ENCODE results near the gene INSM1.

Gene INSM1

DNA sequence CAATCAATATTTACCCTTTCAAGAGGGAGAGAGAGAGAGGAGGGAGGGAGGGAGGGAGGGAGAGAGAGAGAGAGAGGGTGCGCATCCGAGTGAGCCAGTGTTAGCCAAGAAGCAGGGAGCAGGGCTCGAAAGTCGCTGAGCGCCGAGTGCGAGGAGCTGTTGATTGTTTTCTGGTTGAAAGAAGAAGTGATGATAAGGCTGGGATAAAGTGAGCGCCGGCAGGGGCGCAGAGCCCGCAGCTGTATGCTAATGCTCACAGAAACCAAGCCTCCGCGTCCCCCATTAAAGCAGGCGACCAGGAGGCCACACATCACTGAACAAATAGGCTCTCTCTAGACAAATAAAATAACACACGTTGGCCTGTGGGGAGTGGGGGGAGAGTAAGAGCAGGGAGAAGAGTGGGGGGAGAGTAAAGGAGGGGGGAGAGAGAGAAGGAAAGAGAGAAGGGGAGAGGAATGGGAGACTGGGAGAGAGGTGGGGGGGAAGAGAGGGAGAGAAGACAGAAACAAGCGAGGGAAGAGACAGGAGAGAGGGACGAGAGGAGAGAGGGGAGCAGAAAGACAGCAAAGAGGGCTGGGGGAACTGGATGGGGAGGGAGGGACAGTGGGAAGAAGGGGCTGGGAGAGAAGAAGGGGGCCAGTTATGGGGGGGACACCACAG lies 5.0 kb upstream of the INSM1 start:
- DNase-seq (ENCODE audit: low spot score) = no peak

DNA sequence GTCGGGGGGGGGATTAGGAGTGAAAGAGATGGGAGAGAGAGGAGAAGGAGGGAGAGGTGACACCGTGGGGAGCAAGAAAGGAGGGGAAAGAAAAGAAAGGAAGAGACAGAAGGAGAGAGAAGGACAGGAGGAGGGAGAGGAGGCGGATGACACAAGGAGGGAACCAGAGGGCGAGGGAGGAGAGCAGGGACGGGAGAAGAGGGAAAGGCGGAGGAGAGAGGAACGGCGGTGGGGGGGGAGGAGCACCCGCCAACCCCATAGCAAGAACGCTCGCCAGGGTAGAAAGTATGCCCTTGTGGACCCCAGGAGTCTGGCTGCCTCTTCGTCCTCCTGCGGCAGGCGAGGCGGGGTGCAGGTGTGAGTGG lies 4.5 kb upstream of the INSM1 start:
- no peak for DNase-seq (ENCODE audit: low spot score)

- no peak for DNase-seq (ENCODE audit: low spot score)
Observed at GRCh38 chr20:20363799-20364592, 3.9 kb upstream of the INSM1 start.

GRCh38 chr20:20364593-20365479 lies 3.1 kb upstream of the INSM1 start:
- no peak for DNase-seq (ENCODE audit: low spot score)

- no peak for DNase-seq (ENCODE audit: low spot score)
Observed at GRCh38 chr20:20365480-20366161, 2.3 kb upstream of the INSM1 start.

DNA sequence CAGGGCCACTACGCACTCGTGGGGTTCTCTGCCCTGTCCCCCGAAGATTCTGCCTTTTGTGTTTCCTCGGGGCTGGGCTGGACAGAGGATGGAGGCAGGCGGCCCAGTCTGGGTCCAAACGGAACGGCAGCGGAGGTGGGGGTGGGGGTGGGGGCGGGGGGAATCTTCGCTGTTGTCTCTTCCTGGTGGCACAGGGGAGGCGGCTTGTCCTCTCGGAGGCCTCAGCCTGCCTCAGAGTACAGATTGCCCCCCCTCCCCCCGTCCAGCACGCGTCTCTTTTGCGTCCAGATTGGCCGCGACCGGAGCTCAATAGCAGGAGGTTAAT lies 1.4 kb upstream of the INSM1 start:
- DNase-seq (ENCODE audit: low spot score) = no peak

DNA sequence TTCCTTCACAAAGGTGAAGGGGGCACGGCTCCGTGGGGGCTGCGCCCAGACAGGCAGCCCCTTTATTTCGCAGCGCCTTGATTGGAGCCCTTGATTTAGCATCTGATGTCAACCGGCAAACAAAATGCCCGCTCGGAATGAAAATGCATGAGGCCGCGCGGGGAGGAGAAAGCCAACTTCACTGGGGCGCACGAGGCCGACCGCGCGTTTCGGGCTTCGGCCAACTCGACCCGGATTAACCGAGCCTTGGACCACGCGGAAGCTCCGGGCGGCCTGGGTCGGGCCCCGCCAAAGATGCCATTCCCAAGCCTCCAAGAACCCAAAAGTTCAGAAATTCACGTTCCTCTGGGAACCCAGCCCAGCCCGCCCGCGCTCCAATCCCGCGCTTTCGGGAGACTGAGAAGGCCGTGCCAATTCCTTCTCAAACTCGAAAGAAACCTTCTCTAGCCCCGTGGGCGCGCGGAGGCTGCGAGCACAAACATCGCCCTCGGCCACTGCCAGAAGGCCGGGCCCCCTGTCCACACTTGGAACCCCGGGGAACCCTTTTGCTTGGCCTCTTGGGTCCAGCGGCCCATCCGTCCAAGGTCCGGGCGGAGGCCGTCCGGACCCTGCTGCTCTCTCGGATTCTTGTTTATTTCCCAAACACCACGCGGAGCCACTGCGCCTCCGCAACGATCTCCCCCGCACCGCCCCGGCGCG lies 879 bp upstream of the INSM1 start:
- DNase-seq (ENCODE audit: low spot score) = no peak

GRCh38 chr20:20368418-20369249 lies 730 bp downstream of the INSM1 start:
- DNase-seq (ENCODE audit: low spot score) = no peak

- no peak for DNase-seq (ENCODE audit: low spot score)
Observed at GRCh38 chr20:20369250-20370093, 1.6 kb downstream of the INSM1 start.

- no peak for DNase-seq (ENCODE audit: low spot score)
Observed at GRCh38 chr20:20370094-20370575, 2.2 kb downstream of the INSM1 start.

DNA sequence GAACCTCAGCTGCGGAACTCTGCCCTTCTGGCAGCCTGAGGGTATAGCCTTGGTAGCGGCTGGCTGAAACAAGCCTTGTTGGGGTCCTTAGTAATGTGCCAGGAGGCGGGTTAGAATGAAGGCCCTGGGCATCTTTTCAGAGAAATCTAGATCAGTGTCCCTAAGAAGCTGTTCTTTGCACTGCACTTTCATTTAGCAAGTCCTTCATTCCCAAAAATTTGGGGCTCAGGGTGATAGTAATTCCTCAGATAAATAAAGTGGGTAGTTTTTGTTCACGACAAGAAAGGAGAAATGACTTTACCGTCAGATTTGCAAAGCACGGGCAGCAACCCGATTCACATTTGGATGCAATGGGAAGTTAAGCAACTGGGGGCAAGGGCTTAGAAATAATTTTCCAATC lies 3.2 kb downstream of the INSM1 start:
- no peak for DNase-seq (ENCODE audit: low spot score)

DNA sequence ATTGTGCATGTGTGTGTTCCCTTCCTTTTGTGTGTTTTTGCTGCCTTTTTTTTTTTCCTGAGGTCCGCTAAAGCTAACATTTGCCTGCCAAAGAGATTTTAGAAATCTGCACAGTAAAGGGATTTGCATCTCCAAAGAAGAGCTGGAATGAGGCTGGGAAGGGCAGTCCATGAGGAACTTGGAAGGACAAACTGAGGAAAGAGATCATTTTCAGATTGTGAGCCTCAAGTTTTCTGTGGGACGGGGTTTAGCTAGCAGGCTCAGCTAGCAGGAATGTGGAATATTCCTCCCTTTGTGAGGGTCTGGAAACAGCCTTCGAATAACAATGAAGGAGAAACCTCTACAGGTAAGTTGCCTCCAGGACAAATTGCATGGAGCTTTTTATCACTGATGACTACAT lies 3.8 kb downstream of the INSM1 start:
- no peak for DNase-seq (ENCODE audit: low spot score)

DNA sequence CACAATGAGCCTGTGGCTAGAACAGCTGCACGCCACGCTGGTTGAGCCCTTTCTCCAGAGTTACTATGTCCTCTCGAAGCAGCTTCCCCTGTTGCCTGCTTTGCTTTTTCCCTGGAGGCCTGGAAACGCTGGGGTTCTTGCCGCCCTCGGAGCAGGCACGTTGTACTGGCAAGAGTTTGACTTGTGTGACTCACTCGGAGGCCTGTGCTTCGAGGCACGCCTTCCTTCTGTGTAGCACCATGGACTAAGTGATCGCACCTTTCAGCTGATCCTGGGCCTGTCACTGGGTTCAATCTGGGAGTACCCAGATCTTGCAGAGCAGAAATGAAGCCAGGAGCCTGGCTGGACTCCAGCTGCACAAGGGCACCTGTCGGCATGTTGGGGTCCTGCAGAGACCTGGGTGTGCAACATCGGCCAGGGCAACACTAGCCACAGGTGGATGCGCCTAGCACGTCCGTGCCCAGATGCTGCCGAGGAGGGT lies 5.2 kb downstream of the INSM1 start:
- peak; percentile 20 for DNase-seq (ENCODE audit: low spot score)

DNA sequence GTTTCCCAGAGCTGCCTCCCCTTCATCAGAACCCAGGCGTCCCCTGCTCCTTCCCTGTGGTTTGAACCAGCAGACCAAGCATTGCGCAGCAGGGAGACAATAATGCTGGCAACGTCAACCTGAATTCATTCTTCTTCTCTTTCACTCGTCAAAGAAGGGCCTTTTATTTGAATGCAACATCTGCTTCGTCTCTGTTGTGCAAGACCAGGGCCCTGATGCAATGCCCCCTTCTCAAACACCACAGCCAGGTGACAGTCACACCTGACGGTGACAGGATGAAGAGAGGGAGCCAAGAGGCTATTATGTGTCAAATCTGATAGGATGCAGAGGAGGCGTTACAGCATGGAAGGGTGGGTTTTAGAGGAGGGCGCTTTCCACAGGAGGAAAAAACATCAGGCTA lies 8.0 kb downstream of the INSM1 start:
- no peak for DNase-seq (ENCODE audit: low spot score)

GRCh38 chr20:20386192-20386591 lies 18.3 kb downstream of the INSM1 start:
- no peak for DNase-seq (ENCODE audit: low spot score)

DNA sequence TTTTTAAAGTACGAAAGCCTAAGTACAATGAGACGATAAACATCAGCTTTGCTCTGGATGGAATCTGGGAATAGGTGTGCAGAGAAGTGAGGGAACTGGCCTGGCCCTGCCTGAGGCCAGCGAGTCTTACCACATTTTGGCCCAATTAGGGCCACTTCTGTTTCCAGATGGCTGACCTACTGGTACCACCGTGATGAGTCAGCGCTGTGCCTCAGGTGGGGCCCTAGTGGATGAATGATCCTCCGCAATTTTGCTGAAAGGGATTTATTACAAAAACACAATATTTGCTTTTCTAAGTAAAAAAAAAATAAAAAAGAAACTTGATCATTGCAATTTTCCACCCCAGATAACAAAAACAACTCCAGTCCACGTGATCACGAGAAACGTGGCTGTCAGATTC lies 22.5 kb downstream of the INSM1 start:
- DNase-seq (ENCODE audit: low spot score) = no peak

DNA sequence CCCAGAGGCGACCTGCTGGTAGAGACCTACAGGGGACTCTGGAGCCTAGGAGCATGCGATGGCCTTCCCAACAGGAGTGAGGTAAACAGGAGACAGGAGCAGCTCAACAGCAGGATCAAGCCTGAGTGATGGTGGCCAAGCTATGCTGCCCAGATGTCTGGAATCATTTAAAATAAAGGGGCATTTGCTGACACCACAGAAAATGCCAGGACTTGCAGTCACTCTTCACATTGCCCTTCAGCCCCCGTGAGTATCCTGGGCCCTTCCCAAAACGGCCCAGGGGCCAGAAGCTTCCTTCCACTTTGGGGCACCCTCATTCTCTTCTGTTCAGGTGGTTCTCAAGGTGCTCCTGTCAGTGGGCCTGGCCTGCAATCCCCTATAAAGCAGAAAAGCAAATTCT lies 23.2 kb downstream of the INSM1 start:
- DNase-seq (ENCODE audit: low spot score) = no peak

DNA sequence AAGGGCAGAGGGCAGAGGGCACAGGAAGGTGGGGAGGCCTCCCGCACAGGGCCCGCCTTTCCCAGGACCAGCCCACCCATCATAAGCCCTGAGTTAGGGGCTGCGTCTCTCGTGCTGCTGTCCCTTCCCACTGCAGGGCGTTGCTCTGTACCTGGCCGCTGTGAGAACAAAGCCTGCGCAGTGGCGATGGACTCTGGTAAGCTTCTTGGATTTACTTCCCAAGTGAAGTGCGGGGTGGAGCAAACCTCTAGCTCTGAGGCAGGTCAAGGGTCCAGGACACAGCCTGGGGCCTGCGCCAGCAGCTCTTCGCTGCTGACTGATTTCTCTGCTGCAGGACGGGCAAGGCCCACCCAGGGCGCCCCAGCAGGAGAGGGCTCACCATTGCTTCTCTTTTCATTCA lies 23.9 kb downstream of the INSM1 start:
- DNase-seq (ENCODE audit: low spot score) = no peak

All from RKO (cell line).